T-helper 2 cell treated with Interferon-gamma antibody and Interleukin-4, amounts not matched to agents 5 μg/mL and 100 μg/mL, for 36 hours (primary cell): ENCODE measurements around the gene SEPTIN3.

ENCODE experiments used
- DNase-seq: peaks from one replicate; pipeline ENCODE4 v3.0.0; 2021; ENCODE audit warnings: low spot score
- H3K27ac Mint-ChIP-seq: one replicate; pipeline ENCODE4 v1.8.0; 2021; ENCODE audit warnings: mild to moderate bottlenecking, mixed read lengths
- H3K27me3 Mint-ChIP-seq: one replicate; pipeline ENCODE4 v1.8.0; 2021; ENCODE audit warnings: low read depth, mixed read lengths
- H3K36me3 Mint-ChIP-seq: one replicate; pipeline ENCODE4 v1.8.0; 2021; ENCODE audit warnings: low read depth, mixed read lengths
- H3K4me1 Mint-ChIP-seq: one replicate; pipeline ENCODE4 v1.8.0; 2021; ENCODE audit warnings: low read depth, mixed read lengths
- H3K4me3 Mint-ChIP-seq: one replicate; pipeline ENCODE4 v1.8.0; 2022; ENCODE audit warnings: mild to moderate bottlenecking, moderate library complexity, mixed read lengths
- H3K9me3 Mint-ChIP-seq: one replicate; pipeline ENCODE4 v1.8.0; 2021; ENCODE audit warnings: mixed read lengths

Gene SEPTIN3

DNA sequence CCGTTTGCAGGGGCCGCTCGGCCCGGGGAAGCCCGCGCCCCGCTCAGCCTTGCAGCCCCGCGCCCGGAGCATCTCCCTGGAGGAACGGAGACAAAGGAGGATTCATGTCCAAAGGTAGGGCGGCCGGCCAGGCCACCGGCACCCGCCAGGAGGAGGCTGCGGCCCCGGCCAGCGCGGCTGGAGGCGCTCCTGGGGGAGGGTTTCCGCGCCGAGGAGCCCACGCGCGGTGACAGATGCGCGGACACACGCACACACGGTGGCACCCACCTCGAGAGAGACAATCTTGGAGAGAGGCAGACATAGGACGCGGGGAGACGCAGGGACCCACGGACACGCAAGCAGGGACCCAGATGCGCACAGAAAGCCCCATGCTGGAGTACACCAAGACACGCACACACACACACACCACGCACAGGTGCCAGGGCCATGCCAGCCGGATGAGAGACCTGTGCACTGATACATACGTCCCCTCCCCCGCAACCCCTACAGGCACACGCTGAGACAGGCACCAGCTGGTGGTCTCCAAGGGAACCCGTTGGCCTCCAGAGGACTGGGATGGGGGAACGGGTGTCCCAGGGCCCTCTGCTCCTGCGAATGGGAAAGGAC is 7.8 kb downstream of the SEPTIN3 start:
- peak overlapping the region; percentile 45 for H3K4me3 Mint-ChIP-seq
- no peak overlapping the region for H3K27ac Mint-ChIP-seq
- H3K9me3 Mint-ChIP-seq, result no peaks in the 10 kb centered on the region
- no peaks in the 10 kb centered on the region for H3K36me3 Mint-ChIP-seq
- no peak for DNase-seq
- peaks cover 42% of the 10 kb centered on the region for H3K27me3 Mint-ChIP-seq
- peaks cover 10% of the 10 kb centered on the region for H3K4me1 Mint-ChIP-seq

DNA sequence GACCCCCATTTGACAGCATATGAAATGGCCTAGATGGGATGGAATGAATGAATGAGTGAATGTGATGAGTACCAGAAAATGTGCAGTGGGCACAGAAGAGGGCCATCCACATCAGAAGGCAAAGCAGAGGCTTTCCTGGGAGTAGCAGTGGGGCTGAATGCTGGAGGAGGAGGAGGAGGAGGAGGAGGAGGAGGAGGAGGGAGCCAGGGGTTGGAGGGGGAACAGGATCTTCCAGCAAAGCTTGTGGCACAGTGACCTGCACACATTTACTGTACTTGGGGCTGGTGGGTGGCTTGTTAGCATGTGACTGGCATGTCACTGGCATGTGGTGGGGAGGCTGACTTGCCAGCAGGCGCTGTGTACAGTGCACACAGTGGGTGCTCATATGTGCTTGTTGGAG is 9.5 kb downstream of the SEPTIN3 start:
- Mint-ChIP-seq H3K4me1 (peaks cover 10% of the 10 kb centered on the region), H3K27me3 (peaks cover 37% of the 10 kb centered on the region), H3K9me3 (no peaks in the 10 kb centered on the region), H3K4me3 (no peak overlapping the region), H3K27ac (no peak overlapping the region), H3K36me3 (no peaks in the 10 kb centered on the region)
- no peak for DNase-seq

DNA sequence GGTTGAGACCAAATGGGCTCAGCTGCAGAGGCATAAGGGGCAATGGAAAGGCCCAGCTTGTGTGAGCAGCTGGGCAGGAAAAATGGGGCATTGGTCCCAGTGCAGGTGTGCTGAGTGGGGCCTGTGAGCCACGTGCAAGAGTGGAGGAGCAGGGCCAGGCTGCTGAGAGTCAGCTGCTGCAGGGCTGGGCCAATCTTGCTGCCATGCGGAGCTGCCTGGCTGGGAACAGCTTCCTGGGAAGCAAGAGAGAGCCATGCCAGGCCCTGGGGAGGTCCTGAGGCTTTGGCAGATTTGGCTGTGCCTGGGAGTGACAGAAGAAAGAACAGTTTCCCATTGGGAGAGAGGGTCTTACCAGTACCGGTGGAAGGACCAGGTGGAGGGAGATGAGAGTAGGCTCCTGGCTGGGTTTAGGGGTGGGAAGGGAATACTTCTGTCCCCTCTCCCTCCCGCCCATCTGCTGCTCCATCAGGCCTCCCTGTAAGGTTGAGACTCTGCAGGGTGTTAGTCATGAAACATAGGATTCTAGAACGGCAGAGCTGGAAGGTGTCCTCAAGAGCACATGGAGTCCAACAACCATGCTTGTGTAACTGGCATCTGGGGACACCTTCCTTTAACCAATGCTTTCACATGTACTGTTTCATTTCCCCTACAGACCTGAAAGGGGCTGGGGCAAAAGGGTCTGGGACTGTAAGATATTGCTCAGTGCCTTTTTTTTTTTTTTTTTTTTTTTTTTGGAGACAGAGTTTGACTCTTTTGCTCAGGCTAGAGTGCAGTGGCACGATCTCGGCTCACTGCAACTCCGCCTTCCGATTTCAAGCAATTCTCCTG is 10.4 kb downstream of the SEPTIN3 start:
- no peaks in the 10 kb centered on the region for H3K36me3 Mint-ChIP-seq
- H3K4me3 Mint-ChIP-seq, result no peak overlapping the region
- no peak for DNase-seq
- H3K27ac Mint-ChIP-seq, result no peak overlapping the region
- H3K9me3 Mint-ChIP-seq, result no peaks in the 10 kb centered on the region
- peaks cover 10% of the 10 kb centered on the region for H3K4me1 Mint-ChIP-seq
- H3K27me3 Mint-ChIP-seq, result peaks cover 34% of the 10 kb centered on the region

DNA sequence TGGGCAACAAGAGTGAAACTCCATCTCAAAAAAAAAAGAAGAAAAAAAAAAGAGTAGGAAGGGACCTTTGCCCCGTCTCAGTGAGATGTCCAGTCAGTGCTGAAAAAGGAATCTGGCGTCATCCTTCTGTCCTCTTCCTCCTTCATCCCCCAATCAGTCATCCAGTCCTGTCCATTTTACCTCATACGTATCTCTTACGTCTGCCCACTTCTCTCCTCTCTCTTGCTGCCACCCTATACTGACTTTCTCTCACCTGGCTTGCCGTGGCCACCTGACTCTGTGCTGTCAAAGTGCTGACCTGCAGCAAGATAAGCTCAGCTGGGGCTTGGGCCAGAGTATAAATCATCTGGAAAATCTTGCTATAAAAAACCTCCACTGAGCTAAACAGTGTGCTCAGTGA is 13.6 kb downstream of the SEPTIN3 start:
- peaks cover 11% of the 10 kb centered on the region for H3K27me3 Mint-ChIP-seq
- H3K36me3 Mint-ChIP-seq, result no peaks in the 10 kb centered on the region
- H3K9me3 Mint-ChIP-seq, result no peaks in the 10 kb centered on the region
- H3K4me3 Mint-ChIP-seq, result no peak overlapping the region
- no peak for DNase-seq
- H3K4me1 Mint-ChIP-seq, result no peaks in the 10 kb centered on the region
- no peak overlapping the region for H3K27ac Mint-ChIP-seq

DNA sequence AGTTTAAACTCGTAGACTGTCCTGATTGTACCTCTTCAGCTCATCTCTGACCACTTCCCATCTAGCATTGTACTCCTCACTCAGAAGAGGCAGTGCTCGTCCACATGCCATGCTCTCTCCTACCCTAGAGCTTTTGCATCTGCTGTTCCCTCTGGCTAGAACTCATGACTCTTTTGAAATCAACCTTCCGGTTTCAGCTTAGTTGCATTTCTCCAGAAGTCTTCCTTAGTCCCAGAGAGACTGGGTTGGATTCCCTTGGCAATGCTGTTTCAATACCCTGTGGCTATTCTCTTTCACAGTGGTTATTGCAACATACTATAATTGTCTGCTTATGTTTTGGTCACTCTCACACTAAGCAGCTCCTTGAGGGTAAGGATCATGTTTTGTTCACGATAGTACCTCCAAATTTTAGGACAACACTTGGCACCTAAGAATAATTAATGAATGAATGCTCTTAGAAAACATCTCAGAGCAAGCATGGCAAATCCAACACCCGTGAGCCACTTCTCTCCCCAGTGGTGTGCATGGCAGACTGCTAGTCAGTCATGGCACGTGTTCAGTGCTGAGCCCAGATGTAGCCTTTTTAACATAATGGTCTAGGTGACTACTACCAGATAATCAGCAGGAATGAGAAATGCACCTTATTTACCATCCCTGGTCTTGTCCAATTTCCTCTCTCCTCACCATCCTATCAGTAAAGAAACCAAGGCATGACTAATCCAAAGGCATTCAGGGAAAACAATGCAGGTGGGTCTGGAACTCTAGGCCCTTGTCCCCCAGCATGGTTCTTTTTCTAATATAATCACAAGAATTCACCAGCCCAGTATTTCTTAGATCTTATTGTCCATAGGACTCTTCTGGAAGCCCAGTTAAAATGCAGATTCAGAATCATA is 14.5 kb downstream of the SEPTIN3 start:
- Mint-ChIP-seq H3K36me3 (no peaks in the 10 kb centered on the region), H3K27me3 (peaks cover 2% of the 10 kb centered on the region), H3K9me3 (no peaks in the 10 kb centered on the region), H3K4me1 (no peaks in the 10 kb centered on the region), H3K4me3 (no peak overlapping the region), H3K27ac (no peak overlapping the region)
- DNase-seq, result no peak

DNA sequence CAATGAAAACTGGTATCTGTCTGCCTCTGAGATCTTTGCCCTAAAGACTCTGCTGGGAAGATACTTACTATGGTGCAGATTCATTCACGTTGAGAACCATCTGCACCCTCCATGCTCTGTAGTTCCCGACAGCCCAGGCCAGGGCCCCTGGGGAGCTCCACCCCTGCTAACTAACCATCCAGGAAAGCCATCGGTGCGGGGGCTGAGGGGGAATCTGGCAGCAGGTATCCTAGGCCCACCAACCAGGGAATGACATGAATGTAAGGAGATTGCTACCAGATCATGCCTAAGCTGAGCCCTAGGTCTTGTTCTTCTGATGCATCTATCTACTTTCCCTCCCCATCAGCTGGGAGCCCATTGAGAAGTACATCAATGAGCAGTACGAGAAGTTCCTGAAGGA is 18.0 kb downstream of the SEPTIN3 start:
- Mint-ChIP-seq H3K36me3 (no peaks in the 10 kb centered on the region), H3K27ac (no peak overlapping the region), H3K9me3 (no peaks in the 10 kb centered on the region), H3K4me1 (no peaks in the 10 kb centered on the region), H3K27me3 (peaks cover 2% of the 10 kb centered on the region), H3K4me3 (no peak overlapping the region)
- no peak for DNase-seq

DNA sequence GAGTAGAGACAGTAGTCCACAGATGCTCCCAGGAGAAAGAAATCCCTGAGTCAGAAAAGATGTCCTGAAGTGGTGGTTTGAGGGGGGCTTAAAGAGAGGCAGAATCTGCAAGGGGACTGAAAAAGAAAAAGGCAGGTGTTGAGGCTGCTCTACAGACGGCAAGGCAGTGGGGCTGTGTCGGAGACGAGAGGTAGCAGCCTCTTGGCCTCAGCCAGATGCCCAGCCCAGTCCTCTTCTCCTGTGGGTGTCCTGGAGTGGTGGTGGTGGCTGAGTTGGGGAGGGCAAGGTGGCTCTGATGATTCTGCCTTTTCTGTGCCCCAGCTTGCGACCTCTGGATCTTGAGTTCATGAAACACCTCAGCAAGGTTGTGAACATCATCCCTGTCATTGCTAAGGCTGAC is 20.0 kb downstream of the SEPTIN3 start:
- H3K27ac Mint-ChIP-seq, result no peak overlapping the region
- H3K36me3 Mint-ChIP-seq, result no peaks in the 10 kb centered on the region
- H3K4me3 Mint-ChIP-seq, result no peak overlapping the region
- no peaks in the 10 kb centered on the region for H3K9me3 Mint-ChIP-seq
- no peaks in the 10 kb centered on the region for H3K4me1 Mint-ChIP-seq
- peaks cover 2% of the 10 kb centered on the region for H3K27me3 Mint-ChIP-seq
- no peak for DNase-seq

DNA sequence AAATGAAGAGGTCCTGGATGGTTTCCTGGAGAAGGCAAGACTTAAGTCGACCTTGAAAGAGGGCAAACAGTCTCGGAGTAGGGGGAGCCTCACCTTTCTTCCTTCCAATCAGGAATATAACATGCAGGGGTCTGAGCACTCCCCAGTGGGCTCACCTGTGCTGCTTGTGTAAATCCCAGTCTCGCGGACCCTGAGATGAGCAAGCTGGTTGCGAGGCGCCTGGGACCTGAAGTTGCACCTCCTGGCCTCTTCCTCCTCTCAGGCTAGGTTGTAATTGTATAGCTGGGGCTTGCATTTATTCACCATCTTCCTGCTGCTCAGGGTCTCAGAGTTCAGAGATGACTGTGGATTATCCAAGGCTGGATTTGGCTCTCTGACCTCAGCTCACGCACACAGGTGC is 21.9 kb downstream of the SEPTIN3 start:
- Mint-ChIP-seq H3K36me3 (no peaks in the 10 kb centered on the region), H3K4me3 (no peak overlapping the region), H3K27ac (no peak overlapping the region), H3K27me3 (peaks cover 2% of the 10 kb centered on the region), H3K4me1 (no peaks in the 10 kb centered on the region), H3K9me3 (no peaks in the 10 kb centered on the region)
- no peak for DNase-seq

DNA sequence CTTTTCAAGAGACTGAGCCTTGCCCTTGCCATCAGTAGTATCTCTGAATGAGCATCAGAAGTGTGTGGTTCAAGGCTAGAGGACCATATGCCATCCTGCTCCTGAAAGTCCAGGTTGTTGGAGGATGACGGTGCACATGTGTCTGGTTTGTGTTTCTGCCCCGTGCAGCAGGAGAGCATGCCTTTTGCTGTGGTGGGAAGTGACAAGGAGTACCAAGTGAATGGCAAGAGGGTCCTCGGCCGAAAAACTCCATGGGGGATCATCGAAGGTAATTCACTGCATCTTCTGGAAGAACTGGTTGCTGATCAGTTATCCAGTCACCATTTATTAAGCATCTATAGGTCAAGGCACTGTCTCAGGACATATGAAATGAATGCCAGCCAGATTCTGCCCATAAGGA is 23.3 kb downstream of the SEPTIN3 start:
- no peak for DNase-seq
- no peaks in the 10 kb centered on the region for H3K27me3 Mint-ChIP-seq
- peaks cover under 1% of the 10 kb centered on the region for H3K36me3 Mint-ChIP-seq
- H3K27ac Mint-ChIP-seq, result no peak overlapping the region
- no peak overlapping the region for H3K4me3 Mint-ChIP-seq
- no peaks in the 10 kb centered on the region for H3K4me1 Mint-ChIP-seq
- H3K9me3 Mint-ChIP-seq, result no peaks in the 10 kb centered on the region

DNA sequence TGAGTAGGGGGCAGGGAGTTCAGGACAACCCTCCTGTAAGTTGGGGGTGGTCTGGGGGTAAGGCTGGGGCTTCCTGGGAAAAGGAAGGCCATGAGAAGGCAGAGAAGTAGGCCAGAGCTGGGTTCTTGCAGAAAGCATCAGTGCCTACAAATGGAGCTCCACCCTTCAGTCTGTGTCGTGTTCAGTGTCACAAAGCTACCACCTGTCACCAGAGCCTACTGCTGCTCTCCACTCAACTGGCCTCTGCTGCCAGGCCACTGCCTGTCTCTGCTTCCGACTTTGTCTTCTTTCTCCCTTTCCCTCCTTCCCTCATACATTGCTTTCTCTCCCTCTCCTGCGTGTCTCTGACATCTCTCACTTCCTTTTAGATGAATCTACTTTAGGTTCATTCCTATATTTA is 26.0 kb downstream of the SEPTIN3 start:
- Mint-ChIP-seq H3K4me3 (no peak overlapping the region), H3K27me3 (no peaks in the 10 kb centered on the region), H3K9me3 (peaks cover 9% of the 10 kb centered on the region), H3K36me3 (peaks cover 11% of the 10 kb centered on the region), H3K27ac (peak overlapping the region; percentile 29), H3K4me1 (peaks cover 16% of the 10 kb centered on the region)
- no peak for DNase-seq

DNA sequence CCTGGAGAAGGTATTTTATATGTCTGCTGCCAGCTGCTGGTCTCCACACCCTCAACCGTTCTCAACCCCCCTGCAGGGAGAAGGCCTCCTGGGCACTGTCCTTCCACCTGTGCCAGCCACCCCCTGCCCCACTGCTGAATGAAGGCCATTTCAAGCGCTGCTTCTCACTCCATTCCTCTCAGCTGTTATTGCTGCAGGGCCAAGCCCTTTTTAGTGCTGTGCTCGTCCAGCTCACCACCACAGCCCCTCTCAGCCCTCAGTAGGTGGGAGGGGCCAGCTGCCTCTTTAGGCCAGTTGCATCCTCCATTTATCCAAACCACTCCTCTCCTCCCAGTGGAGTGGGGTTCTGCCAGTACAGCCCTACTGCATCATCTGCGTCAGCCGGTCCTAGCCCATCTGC is 27.6 kb downstream of the SEPTIN3 start:
- Mint-ChIP-seq H3K27me3 (no peaks in the 10 kb centered on the region), H3K36me3 (peaks cover 19% of the 10 kb centered on the region), H3K9me3 (peaks cover 9% of the 10 kb centered on the region), H3K4me1 (peaks cover 21% of the 10 kb centered on the region), H3K27ac (no peak overlapping the region), H3K4me3 (no peak overlapping the region)
- no peak for DNase-seq

DNA sequence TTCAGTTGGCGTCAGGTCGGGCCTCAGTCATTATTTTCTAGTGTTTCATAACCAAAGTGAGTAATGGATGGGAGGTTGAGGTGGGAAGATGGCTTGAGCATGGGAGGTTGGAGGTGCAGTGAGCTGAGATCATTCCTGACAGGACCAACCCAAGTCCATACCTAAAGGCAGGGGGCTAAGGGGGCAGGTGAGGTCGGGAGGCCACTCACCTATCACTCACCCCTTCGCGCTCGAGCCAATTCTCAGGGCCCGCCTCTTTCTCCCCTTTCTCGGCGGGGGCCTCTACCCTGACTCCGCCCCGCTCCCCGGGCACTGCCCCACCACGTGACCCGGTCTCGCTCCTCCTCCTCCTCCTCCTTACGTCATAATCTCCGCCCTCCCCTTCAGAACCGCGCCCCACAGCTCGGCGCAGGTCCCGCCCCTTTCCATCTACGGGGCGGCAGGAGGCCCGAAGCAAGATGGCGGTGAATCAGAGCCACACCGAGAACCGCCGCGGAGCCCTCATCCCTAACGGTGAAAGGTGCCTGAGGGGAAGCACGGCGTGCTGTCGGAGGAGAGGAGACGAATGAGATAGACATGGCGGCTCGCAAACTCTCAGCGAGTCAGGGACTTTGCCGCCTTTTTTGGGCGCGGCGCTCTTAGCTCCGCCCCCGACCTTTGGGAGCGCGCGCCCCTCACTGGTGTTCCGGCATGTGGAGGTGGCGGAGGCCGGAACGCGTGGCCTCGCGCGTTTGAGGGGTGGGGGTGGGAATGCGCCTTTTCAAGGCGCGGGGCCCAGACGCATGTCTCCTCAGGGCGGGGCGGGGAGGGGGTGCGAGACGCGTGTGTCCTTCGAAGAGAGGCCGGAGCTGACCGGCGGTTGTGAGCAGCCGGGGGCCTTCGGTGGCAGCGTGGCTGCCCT is 29.4 kb downstream of the SEPTIN3 start, which contains the start of gene WBP2NL:
Gene WBP2NL (plus strand): TSS at position 428 of the 901 bp plus-strand sequence. CDS start 31 bp downstream, at position 459.
- Mint-ChIP-seq H3K36me3 (peaks cover 21% of the 10 kb centered on the region), H3K4me3 (peak within 1 kb of the TSS; percentile 96), H3K9me3 (peaks cover 10% of the 10 kb centered on the region), H3K4me1 (peaks cover 23% of the 10 kb centered on the region), H3K27me3 (no peaks in the 10 kb centered on the region), H3K27ac (peak within 1 kb of the TSS; percentile 99)
- DNase-seq, result peak; percentile 84

DNA sequence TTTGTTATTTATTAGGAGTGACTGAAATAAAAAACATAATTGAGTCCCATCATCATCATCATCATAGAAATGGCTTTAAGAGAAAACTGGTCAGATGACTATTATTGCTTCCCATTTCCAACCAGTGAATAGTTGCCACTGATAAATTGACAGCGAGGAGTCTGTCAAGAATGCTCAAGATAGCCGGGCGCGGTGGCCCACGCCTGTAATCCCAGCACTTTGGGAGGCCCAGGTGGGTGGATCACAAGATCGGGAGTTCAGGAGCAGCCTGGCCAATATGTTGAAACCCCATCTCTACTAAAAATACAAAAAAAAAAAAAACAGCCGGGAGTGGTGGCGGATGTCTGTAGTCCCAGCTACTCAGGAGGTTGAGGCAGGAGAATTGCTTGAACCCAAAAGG is 31.2 kb downstream of the SEPTIN3 start:
- no peak overlapping the region for H3K27ac Mint-ChIP-seq
- H3K9me3 Mint-ChIP-seq, result peaks cover 13% of the 10 kb centered on the region
- peaks cover 24% of the 10 kb centered on the region for H3K4me1 Mint-ChIP-seq
- H3K4me3 Mint-ChIP-seq, result peak overlapping the region; percentile 79
- DNase-seq, result no peak
- no peaks in the 10 kb centered on the region for H3K27me3 Mint-ChIP-seq
- peaks cover 21% of the 10 kb centered on the region for H3K36me3 Mint-ChIP-seq
